ENCODE data around the gene ACOX3. TPM values are rescaled to one million over a fixed set of nuclear protein-coding genes. Genes with fewer than 3 reads are reported as not detected.

The ACOX3 gene
- total RNA-seq, 4 donors from 2014 or later: 32.0 to 77.2 (median 43.8) TPM

- TF ChIP-seq POLR2AphosphoS5 (IDR thresholded peaks at IDR 0.05) (no peak), POLR2A (IDR thresholded peaks at IDR 0.05; ENCODE audit: low read depth) (no peak)
- 94% methylated on average over 23 of the region's 26 CpGs for WGBS
- intact Hi-C loops (cut with DNase I): no loop called here
- Histone ChIP-seq H3K4me1 (peaks cover 13 to 25% (median 18%) of the 10 kb centered on the region in 4 donors), H3K9me3 (no peaks in the 10 kb centered on the region), H3K36me3 (peaks cover 37 to 90% (median 64%) of the 10 kb centered on the region in 4 donors), H3K27me3 (no peaks in the 10 kb centered on the region), H3K27ac (replicated peaks in 1 of 4) (peak overlapping the region in 1 of 4 donors; percentile 22), H3K4me3 (no peak overlapping the region)
- DNase-seq (ENCODE audit: extremely low spot score): no peak
These were observed 56.0 kb downstream of the ACOX3 start for GRCh38 chr4:8384397-8385060.

GRCh38 chr4:8383451-8384160 lies 56.9 kb downstream of the ACOX3 start:
- H3K36me3 ChIP-seq: peaks cover 30 to 90% (median 59%) of the 10 kb centered on the region in 4 donors
- DNase-seq (ENCODE audit: extremely low spot score): no peak
- H3K27me3 ChIP-seq: no peaks in the 10 kb centered on the region
- peak overlapping the region in 2 of 4 donors; percentile 22 to 37 for H3K27ac ChIP-seq (replicated peaks in 1 of 4)
- intact Hi-C loops (cut with DNase I): no loop called here
- H3K9me3 ChIP-seq: no peaks in the 10 kb centered on the region
- H3K4me3 ChIP-seq: no peak overlapping the region
- no peak for TF ChIP-seq EP300 (IDR thresholded peaks at IDR 0.05)
- 53% methylated on average over 7 of the region's 19 CpGs for WGBS
- H3K4me1 ChIP-seq: peaks cover 13 to 25% (median 18%) of the 10 kb centered on the region in 4 donors

- 84% methylated on average over 11 of the region's 14 CpGs for WGBS
- Histone ChIP-seq H3K27ac (replicated peaks in 1 of 4) (peak overlapping the region in 1 of 4 donors; percentile 37), H3K4me1 (peaks cover 13 to 25% (median 18%) of the 10 kb centered on the region in 4 donors), H3K36me3 (peaks cover 25 to 90% (median 56%) of the 10 kb centered on the region in 4 donors), H3K27me3 (no peaks in the 10 kb centered on the region), H3K9me3 (no peaks in the 10 kb centered on the region), H3K4me3 (no peak overlapping the region)
- TF ChIP-seq EP300 (IDR thresholded peaks at IDR 0.05): no peak
- TF ChIP-seq CTCF (IDR thresholded peaks at IDR 0.05): no peak
- no peak for TF ChIP-seq POLR2A (IDR thresholded peaks at IDR 0.05; ENCODE audit: low read depth)
- no peak for TF ChIP-seq POLR2AphosphoS5 (IDR thresholded peaks at IDR 0.05)
- no peak for DNase-seq (ENCODE audit: extremely low spot score)
- intact Hi-C loops (cut with DNase I): no loop called here
These were observed 57.5 kb downstream of the ACOX3 start for GRCh38 chr4:8383016-8383415.

DNA sequence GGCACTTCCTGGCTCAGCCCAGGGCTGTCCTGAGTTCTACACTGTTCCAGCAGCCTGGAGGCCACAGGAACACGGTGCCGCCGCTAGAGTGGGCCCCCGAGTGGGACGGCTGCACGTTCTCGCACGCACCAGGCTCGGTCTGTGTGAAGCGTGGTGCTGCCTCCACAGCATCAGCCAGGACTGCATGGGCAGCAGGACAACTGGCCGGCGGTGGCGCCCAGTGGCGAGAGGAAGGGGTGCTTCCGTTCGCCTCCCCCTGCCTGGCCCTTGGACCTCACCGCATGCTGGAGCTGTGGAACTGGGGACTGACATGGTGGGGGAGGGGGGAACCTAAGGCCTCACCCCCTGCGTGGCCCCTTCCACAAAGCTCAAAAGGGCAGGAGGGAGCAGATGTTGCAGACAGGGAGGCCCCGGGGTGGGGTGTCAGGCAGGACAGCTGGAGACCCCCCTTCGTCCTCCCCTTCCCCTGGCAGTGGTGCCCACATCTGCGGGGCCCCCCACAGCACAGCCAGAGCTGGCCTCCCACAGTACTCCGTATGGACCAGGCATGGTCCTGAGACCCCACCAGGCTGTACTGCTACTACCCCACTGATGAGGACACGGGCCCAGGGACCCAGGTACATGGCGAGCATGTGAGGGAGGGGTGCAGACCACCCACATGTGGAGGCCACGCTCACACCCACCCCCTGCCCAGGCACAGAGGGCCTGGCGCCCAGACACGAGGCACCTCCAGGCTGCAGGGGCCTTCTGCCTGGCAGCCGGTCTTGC lies 58.5 kb downstream of the ACOX3 start:
- intact Hi-C loops (cut with DNase I): no loop called here
- DNase-seq (ENCODE audit: extremely low spot score): no peak
- no peak overlapping the region for H3K27ac ChIP-seq (replicated peaks in 1 of 4)
- no peaks in the 10 kb centered on the region for H3K9me3 ChIP-seq
- no peaks in the 10 kb centered on the region for H3K27me3 ChIP-seq
- 93% methylated on average over 14 of the region's 28 CpGs for WGBS
- peaks cover 20 to 90% (median 56%) of the 10 kb centered on the region in 4 donors for H3K36me3 ChIP-seq
- H3K4me1 ChIP-seq: peaks cover 13 to 25% (median 18%) of the 10 kb centered on the region in 4 donors
- H3K4me3 ChIP-seq: no peak overlapping the region
- no peak for TF ChIP-seq EP300 (IDR thresholded peaks at IDR 0.05)
- no peak for TF ChIP-seq CTCF (IDR thresholded peaks at IDR 0.05)

DNA sequence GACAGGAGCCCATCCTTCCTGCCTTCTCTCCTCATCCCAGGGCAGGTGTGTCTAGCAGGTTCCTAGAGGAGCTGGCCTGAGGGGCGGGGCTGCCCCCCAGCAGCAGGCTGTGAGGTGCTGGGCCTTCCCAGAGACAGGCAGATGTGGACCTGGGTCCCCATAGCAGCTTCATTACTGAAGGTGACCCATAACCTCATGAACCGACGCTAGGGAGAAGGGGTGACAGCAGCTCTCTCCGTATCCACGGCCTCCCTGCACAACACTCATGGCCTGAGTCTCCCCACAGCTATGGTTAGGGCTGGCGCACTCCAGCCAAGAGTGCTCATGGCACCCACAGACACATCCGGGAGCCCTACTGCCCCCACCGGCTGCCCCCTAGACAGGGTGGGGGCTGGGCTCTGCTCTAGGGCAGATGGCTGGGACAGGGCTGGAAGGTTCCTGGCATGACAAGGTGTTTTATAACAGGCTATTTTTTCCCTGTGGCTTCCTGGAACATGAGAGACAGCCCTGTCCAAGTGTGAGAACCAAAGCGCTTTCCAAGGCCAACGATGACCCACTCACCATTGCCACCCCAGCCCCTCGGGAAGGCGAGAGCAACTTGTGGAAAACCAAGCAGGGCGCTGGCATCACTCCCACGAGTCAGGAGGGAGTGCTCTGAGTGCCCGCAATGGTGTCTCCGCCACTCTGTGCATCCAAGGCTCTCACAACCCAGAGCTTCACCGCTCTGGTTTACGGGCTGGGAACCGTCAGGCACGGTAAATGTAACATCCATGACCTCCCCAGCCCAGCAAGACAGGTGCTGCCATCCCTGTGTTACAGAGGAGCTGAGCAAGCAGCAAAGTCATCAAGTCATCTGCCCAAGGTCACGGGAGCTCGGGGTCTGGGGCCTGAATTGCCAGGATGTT lies 59.8 kb downstream of the ACOX3 start:
- intact Hi-C loops (cut with DNase I): no loop called here
- no peak for DNase-seq (ENCODE audit: extremely low spot score)
- Histone ChIP-seq H3K27me3 (no peaks in the 10 kb centered on the region), H3K36me3 (peaks cover 15 to 89% (median 50%) of the 10 kb centered on the region in 4 donors), H3K9me3 (no peaks in the 10 kb centered on the region), H3K4me3 (no peak overlapping the region), H3K27ac (replicated peaks in 1 of 4) (no peak overlapping the region), H3K4me1 (peaks cover 13 to 25% (median 18%) of the 10 kb centered on the region in 4 donors)
- WGBS: 91% methylated on average over 12 of the region's 22 CpGs
- TF ChIP-seq POLR2A (IDR thresholded peaks at IDR 0.05; ENCODE audit: low read depth): no peak
- TF ChIP-seq EP300 (IDR thresholded peaks at IDR 0.05): no peak
- no peak for TF ChIP-seq CTCF (IDR thresholded peaks at IDR 0.05)
- no peak for TF ChIP-seq POLR2AphosphoS5 (IDR thresholded peaks at IDR 0.05)

Measured in esophagus muscularis mucosa (tissue), 4 donors.